ENCODE data around the gene UBAC1. TPM values are rescaled to one million over a fixed set of nuclear protein-coding genes. Genes with fewer than 3 reads are reported as not detected.
"Not testable (repeated sequence)": the region's sequence is repeated elsewhere in the genome, so short reads cannot be mapped to it uniquely, and the experiment has no call there.

The UBAC1 gene
- total RNA-seq, 6 experiments from 2014 or later, result 27.9 to 33.6 (median 31.2) TPM

DNA sequence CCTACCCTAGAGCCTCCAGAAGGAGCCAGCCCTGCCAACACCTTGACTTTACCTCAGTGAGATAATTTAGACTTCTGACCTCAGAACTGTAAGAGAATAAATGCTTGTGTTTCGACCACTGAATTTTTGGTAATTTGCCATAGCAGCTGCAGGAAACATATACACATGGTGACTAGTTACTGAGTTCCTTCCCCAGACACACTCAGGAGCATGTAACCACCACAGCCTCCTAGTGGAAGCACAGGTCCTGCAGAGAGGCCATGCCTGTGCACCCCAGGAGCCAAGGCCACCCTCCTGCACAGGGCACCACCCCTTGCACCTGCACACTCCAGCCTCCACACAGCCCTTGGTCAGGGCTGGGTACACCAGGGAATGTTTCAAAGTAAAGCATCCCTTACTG, 46.3 kb downstream of the UBAC1 start:
- Mint-ChIP-seq H3K9me3 (peaks cover 68% of the 10 kb centered on the region), H3K4me1 (ENCODE audit: low read depth) (peaks cover 16% of the 10 kb centered on the region), H3K27ac (no peak overlapping the region), H3K36me3 (ENCODE audit: low read depth) (peaks cover 83% of the 10 kb centered on the region), H3K4me3 (no peak overlapping the region), H3K27me3 (ENCODE audit: insufficient read depth) (peaks cover 3% of the 10 kb centered on the region; the same call in 1 of the 2 replicates)
- TF ChIP-seq, protein P1, sequence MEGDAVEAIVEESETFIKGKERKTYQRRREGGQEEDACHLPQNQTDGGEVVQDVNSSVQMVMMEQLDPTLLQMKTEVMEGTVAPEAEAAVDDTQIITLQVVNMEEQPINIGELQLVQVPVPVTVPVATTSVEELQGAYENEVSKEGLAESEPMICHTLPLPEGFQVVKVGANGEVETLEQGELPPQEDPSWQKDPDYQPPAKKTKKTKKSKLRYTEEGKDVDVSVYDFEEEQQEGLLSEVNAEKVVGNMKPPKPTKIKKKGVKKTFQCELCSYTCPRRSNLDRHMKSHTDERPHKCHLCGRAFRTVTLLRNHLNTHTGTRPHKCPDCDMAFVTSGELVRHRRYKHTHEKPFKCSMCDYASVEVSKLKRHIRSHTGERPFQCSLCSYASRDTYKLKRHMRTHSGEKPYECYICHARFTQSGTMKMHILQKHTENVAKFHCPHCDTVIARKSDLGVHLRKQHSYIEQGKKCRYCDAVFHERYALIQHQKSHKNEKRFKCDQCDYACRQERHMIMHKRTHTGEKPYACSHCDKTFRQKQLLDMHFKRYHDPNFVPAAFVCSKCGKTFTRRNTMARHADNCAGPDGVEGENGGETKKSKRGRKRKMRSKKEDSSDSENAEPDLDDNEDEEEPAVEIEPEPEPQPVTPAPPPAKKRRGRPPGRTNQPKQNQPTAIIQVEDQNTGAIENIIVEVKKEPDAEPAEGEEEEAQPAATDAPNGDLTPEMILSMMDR (IDR thresholded peaks at IDR 0.05), result no peak
- peak; percentile 14 for DNase-seq

- H3K27ac Mint-ChIP-seq; H3K4me3 Mint-ChIP-seq; H3K27me3 Mint-ChIP-seq (ENCODE audit: insufficient read depth); DNase-seq: not testable (repeated sequence)
- Mint-ChIP-seq H3K4me1 (ENCODE audit: low read depth) (peaks cover 34% of the 10 kb centered on the region), H3K36me3 (ENCODE audit: low read depth) (peaks cover 70% of the 10 kb centered on the region), H3K9me3 (peaks cover 48% of the 10 kb centered on the region)
Observed at GRCh38 chr9:135911233-135911632, 49.9 kb downstream of the UBAC1 start.

GRCh38 chr9:135910757-135911156, 50.4 kb downstream of the UBAC1 start:
- Mint-ChIP-seq H3K4me3 (no peak overlapping the region), H3K27ac (no peak overlapping the region), H3K9me3 (peaks cover 43% of the 10 kb centered on the region), H3K4me1 (ENCODE audit: low read depth) (peaks cover 39% of the 10 kb centered on the region), H3K27me3 (ENCODE audit: insufficient read depth) (peaks cover 3% of the 10 kb centered on the region; the same call in 1 of the 2 replicates), H3K36me3 (ENCODE audit: low read depth) (peaks cover 67% of the 10 kb centered on the region)
- TF ChIP-seq, protein P1 (IDR thresholded peaks at IDR 0.05), result no peak
- DNase-seq, result no peak

GRCh38 chr9:135910216-135910615, 51.0 kb downstream of the UBAC1 start:
- DNase-seq, result no peak
- peaks cover 67% of the 10 kb centered on the region for H3K36me3 Mint-ChIP-seq (ENCODE audit: low read depth)
- peaks cover 45% of the 10 kb centered on the region for H3K4me1 Mint-ChIP-seq (ENCODE audit: low read depth)
- H3K27me3 Mint-ChIP-seq (ENCODE audit: insufficient read depth), result peaks cover 3% of the 10 kb centered on the region; the same call in 1 of the 2 replicates
- peaks cover 38% of the 10 kb centered on the region for H3K9me3 Mint-ChIP-seq
- TF ChIP-seq, protein P1 (IDR thresholded peaks at IDR 0.05), result no peak
- H3K4me3 Mint-ChIP-seq, result no peak overlapping the region
- peak overlapping the region; percentile 52; the same call in 1 of the 2 replicates for H3K27ac Mint-ChIP-seq

- DNase-seq, result no peak
- Mint-ChIP-seq H3K9me3 (peaks cover 29% of the 10 kb centered on the region), H3K27me3 (ENCODE audit: insufficient read depth) (no peaks in the 10 kb centered on the region; the same call in 1 of the 2 replicates), H3K27ac (no peak overlapping the region), H3K36me3 (ENCODE audit: low read depth) (peaks cover 63% of the 10 kb centered on the region), H3K4me1 (ENCODE audit: low read depth) (peaks cover 50% of the 10 kb centered on the region), H3K4me3 (peak overlapping the region; percentile 83)
- TF ChIP-seq, protein P1 (IDR thresholded peaks at IDR 0.05), result no peak
Observed at GRCh38 chr9:135909371-135909770, 51.8 kb downstream of the UBAC1 start.

GRCh38 chr9:135908754-135909204, 52.4 kb downstream of the UBAC1 start:
- peaks cover 26% of the 10 kb centered on the region for H3K9me3 Mint-ChIP-seq

More at GRCh38 chr9:135908754-135909204, 52.4 kb downstream of the UBAC1 start:
- TF ChIP-seq, protein P1 (IDR thresholded peaks at IDR 0.05), result no peak
- no peak for DNase-seq
- Mint-ChIP-seq H3K4me1 (ENCODE audit: low read depth) (peaks cover 50% of the 10 kb centered on the region), H3K36me3 (ENCODE audit: low read depth) (peaks cover 59% of the 10 kb centered on the region), H3K4me3 (peak overlapping the region; percentile 83), H3K27me3 (ENCODE audit: insufficient read depth) (no peaks in the 10 kb centered on the region; the same call in 1 of the 2 replicates), H3K27ac (peak overlapping the region; percentile 71)
